ENCODE measurements around the gene AKR7A3. TPM values are rescaled to one million over a fixed set of nuclear protein-coding genes. Genes with fewer than 3 reads are reported as not detected.

AKR7A3 gene
- total and polyA plus RNA-seq, 9 of the 15 experiments (the other 6 are each of a cell fraction or from before 2014, with no cell fraction given), result 0.04 to 1.5 (median 0.44) TPM; not detected in 1

GRCh38 chr1:19311931-19312781 lies 23.6 kb upstream of the AKR7A3 start, which contains the start of the genes AKR7A2 and SLC66A1 (continued):
- peak; percentile 92 for TF ChIP-seq ARID4B (CRISPR knock-in tag; IDR thresholded peaks at IDR 0.05)
- no peak for TF ChIP-seq ZNF280B (CRISPR knock-in tag; IDR thresholded peaks at IDR 0.05)
- TF ChIP-seq ZNF239 (CRISPR knock-in tag; IDR thresholded peaks at IDR 0.05), result no peak
- TF ChIP-seq KHSRP (IDR thresholded peaks at IDR 0.05), result no peak
- no peak for TF ChIP-seq ZNF445 (CRISPR knock-in tag; IDR thresholded peaks at IDR 0.05; ENCODE audit: low read depth)
- TF ChIP-seq CC2D1A (IDR thresholded peaks at IDR 0.05), result no peak
- peak; percentile 57 for TF ChIP-seq DACH1 (IDR thresholded peaks at IDR 0.05; ENCODE audit: partially characterized antibody)
- TF ChIP-seq ZZZ3 (IDR thresholded peaks at IDR 0.05), result peak; percentile 63; the same call in 1 of the 2 replicates
- TF ChIP-seq SP2 (IDR thresholded peaks at IDR 0.05; ENCODE audit: extremely low read depth, low read depth, low read length, poor library complexity, severe bottlenecking), result no peak
- no peak for TF ChIP-seq SMC3 (conservative IDR thresholded peaks at IDR 0.05; ENCODE audit: insufficient read depth, low read depth, low read length)
- peak; percentile 79 for TF ChIP-seq EP400 (IDR thresholded peaks at IDR 0.05)
- peak; percentile 92; the same call in 1 of the 2 replicates for TF ChIP-seq ARID3B (CRISPR knock-in tag; IDR thresholded peaks at IDR 0.05; ENCODE audit: borderline replicate concordance)
- no peak for TF ChIP-seq ELK3 (CRISPR knock-in tag; IDR thresholded peaks at IDR 0.05)
- TF ChIP-seq RFX7 (CRISPR knock-in tag; IDR thresholded peaks at IDR 0.05), result no peak
- TF ChIP-seq POLR2AphosphoS2 (IDR thresholded peaks at IDR 0.05; ENCODE audit: low read length), result peak; percentile 3; the same call in 1 of the 2 replicates

All from K562 (cell line).